SIG-M5 treated with dmso at 0.1 percent for 504 hours (cell line): ENCODE data around the gene TMEM232.

Experiments
- DNase-seq: peaks from one replicate; lab custom pipeline; 2025; ENCODE audit not compliant: unreplicated experiment; lab: John Stamatoyannopoulos, UW

Gene TMEM232

DNA sequence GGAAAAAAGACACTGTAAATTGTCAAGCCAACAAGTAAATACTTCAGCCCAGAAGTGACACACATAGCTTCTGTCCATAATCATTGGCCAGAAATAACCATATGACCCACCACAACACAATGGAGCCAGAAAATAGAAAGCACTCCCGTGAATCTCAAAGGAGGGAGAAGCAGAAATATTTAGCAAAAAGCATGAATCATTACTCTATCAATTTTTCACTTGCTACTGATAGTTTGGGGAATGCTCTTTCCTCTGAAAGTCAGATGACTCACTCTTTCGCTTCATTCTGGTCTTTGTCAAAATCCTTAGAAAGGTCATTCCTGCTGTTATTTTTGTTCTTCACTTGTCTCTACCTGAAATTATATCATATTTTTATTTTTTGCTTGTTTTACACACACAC lies 312.6 kb downstream of the TMEM232 start:
- no peak for DNase-seq

DNA sequence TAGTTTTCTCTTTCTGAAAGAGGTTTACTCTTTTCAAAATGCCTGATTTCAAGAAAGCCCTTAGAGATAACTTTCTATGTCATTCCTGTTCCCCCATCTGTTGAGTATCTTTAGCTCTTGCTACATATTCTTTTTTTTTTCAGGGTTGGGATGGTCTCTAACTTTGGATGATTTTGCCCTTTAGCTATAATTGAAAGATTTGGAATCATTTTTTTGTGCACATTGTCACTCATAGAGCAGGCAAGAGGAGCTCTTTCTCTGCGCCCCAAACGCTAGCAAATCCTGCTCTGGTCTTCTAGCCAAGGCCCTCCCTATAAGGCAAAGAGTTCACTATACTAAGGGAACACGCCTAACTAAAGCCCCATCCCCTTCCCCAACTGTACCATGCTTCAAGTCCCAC lies 316.9 kb downstream of the TMEM232 start:
- no peak for DNase-seq

DNA sequence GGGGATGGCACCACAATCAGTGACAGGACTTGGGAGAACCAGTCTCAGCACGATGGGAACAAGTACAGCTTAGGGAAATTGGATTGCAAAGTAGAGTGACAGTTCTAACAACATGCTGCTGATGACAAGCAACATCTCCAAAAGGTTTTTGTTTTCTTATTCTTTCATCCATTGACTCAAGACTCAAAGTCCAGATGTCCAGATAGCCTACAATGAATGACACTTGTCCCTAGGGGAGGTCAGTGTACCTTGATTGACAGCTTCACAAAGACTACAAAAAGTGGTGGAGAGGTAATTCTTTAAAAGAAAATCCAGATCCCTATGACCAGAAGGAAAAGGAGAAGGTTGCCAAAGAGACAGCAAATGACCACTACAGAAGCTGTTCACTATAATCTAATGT lies 323.9 kb downstream of the TMEM232 start:
- no peak for DNase-seq

- DNase-seq: no peak
These were observed 324.6 kb downstream of the TMEM232 start for GRCh38 chr5:110401881-110402280.

DNA sequence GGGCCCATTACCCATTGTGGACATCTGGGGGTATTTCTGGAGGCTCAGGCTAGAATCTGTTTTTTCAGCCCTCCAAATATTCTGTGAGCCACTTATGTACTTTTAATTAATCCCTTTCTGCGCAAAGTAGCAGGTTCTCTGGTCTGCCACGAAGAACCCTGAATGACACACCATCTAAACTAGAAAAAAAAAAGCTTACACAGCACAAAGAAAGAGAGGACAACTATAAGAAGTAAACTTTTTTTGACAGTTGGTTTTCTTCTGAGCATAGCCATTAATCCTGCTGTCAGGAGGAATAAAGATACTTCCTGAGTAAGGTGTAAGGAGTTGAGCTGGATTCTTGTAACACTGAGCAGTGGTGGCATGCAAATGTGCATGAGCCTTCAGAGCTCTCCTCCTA lies 327.5 kb downstream of the TMEM232 start:
- DNase-seq: no peak

DNA sequence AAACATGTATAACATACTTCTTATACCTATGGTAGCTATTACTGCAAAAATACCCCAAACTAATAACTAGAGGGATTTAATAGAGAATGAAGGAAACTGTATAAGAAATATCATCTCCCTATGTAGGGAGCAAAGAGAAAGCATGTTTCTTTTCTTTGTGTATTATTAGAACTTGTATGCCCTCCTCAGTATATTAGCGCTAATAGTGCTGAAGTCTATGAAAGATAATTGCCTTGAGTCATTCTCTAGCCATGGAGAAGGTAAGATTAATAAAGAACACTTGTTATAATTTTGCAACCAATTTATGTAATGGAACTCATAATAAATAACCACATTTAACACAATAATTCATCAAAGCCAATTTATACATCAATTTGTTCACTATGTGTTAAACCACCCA lies 329.2 kb downstream of the TMEM232 start:
- DNase-seq: no peak

DNA sequence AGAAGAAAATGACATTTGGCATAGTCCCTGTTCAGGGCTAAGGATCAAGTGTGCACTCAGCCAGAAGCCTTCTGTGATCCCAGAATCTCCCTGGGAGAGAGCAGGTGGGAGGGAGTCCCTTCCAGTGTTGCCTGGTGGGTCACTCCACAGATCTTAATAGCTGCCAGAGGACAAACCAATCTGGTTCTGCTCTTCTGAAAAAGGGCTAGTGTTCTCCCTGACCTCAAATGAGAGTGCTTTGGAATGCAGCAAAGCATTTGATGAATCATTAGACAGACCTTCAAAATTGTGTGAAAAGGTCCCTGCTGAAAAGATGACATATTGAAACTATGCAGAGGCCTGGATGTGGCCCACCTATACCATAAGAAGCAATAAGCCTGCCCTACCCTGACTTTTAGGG lies 339.7 kb downstream of the TMEM232 start:
- DNase-seq: no peak

- no peak for DNase-seq
These were observed 343.2 kb downstream of the TMEM232 start for GRCh38 chr5:110383231-110383630.

DNA sequence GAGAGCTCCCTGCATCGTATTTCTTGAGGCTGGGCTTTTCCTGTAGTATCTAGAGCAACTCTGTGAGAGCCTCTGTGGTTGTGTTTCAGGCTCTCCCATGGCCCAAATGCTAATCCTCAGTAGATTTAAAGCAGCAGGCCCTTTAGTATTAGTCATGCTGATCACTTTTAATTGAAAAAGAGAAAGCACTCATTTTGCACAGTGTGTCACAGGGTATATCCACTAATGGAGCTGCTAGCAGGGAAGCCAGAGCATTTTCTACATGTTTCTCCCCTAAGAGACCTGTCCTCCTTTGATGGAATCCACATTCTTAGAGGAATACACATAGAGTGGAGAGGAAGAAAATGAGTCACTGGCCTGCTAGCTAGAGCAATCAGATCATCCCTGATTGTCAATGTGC lies 348.5 kb downstream of the TMEM232 start:
- no peak for DNase-seq

- DNase-seq: no peak
These were observed 349.1 kb downstream of the TMEM232 start for GRCh38 chr5:110377361-110377760.

- DNase-seq: no peak
These were observed 350.1 kb downstream of the TMEM232 start for GRCh38 chr5:110376281-110376951.

- DNase-seq: peak; percentile 25
These were observed 354.8 kb downstream of the TMEM232 start for GRCh38 chr5:110371725-110372041.

DNA sequence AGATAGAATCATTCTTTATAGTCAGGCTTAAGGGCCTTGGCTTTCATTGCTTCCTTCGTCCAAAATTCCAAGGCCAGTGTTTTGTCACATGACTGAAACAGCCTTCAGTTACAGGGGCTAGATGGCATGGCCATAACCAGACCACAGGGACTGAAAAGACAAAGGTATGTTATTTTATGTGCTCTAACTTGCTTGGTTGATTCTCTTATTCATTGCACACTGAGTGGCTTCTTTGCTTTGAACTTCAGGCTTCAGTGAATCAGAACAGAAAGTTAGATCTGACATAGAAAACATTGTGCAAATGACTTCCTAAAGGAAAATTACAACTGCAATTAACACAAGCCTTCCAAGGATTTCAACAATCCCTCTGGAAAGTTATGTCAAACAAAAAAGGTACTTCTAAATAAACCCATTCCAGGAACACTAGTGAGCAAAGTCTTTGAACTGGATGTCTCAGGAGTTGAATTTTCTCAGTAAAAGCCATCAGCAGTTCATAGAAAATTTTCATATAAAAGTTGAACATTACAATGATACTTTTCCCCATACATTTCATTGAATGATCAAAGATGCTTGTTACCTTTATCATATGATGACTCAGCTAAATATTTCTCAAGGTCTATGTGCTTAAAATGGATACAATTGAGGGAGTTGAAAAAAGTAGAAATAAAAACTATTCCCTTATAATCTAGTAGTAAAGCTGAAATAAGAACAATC lies 355.3 kb downstream of the TMEM232 start:
- DNase-seq: no peak
